ENCODE results near the gene PXDN. TPM values are rescaled to one million over a fixed set of nuclear protein-coding genes. Genes with fewer than 3 reads are reported as not detected.

The PXDN gene
- total and polyA plus RNA-seq, 8 donors, result 3.3 to 71.6 (median 28.0) TPM

DNA sequence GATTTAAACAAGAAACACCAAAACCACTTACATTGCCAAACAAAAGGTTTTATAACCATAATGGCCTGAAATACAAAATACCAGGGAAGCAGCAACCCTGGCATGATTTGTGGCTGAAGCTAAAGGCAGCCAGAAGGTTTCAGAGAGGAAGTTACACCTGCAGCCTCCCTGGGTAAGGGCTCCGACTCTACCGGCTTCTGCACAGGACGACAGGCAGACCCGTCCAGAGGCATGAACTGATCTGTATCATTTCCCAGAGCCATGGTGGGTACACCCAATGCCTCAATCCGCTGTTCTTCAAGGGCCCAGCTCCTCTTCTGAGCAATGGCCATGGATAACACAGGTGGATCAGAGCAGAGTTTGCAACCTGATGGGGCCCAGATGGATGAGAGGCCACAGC, 71.6 kb downstream of the PXDN start:
- peaks cover 6 to 61% (median 46%) of the 10 kb centered on the region in 4 donors for H3K36me3 ChIP-seq
- TF ChIP-seq POLR2A (IDR thresholded peaks at IDR 0.05) (no peak), POLR2AphosphoS5 (IDR thresholded peaks at IDR 0.05) (no peak)
- H3K4me1 ChIP-seq, result peaks cover 0 to 11% (median 5%) of the 10 kb centered on the region in 4 donors
- peak in 1 of 2 donors; percentile 4 for DNase-seq
- intact Hi-C loops (cut with DNase I; ENCODE audit: low total_unique reads), result no loop called here
- H3K27ac ChIP-seq, result no peak overlapping the region
- H3K9me3 ChIP-seq, result no peaks in the 10 kb centered on the region
- no peaks in the 10 kb centered on the region for H3K27me3 ChIP-seq
- 67 to 90% (median 82%) methylated on average over 5 of the region's 5 CpGs for WGBS, 5 donors
- H3K4me3 ChIP-seq, result no peak overlapping the region

DNA sequence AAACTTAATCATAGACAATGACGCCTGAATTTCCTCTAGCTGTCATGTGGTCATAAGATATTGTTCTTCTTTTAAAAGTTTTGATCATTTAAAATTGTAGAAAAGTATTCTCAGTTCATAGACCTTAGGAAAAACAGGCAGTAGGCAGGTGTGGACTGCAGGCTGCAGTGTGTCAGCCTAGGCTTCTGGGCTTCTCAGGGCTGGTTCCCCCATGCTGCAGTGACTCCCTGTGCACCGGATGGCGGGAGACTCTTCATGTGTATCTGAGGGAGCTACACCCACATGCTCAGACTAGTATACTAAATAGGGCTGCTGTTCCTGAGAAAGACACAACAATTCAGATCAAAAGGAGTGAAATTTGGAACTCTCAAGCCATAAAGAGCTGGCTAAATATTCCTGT, 72.4 kb downstream of the PXDN start:
- WGBS, 5 donors, result 73 to 88% (median 85%) methylated on average over 3 of the region's 3 CpGs
- intact Hi-C loops (cut with DNase I; ENCODE audit: low total_unique reads), result no loop called here

DNA sequence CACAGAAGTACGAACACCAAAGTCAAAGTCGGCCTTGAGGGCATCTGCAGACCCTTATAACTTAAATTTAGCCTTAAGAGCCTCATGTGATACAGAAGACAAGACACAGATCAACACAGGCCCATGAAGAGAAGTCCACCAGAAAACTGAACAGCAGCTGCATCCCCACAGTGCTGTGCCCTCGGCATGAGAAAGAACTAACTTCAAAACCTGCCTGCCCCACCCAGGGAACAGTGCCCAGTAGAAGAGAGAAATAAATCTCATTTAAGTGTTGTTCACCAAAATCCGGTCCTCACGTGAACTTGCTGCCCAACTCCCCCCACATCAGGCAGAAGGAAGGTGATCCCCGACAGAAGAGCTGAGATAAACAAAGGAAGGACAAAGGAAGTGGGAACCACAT, 73.7 kb downstream of the PXDN start:
- intact Hi-C loops (cut with DNase I; ENCODE audit: low total_unique reads), result no loop called here
- Histone ChIP-seq H3K4me3 (no peak overlapping the region), H3K9me3 (no peaks in the 10 kb centered on the region), H3K27ac (no peak overlapping the region), H3K36me3 (peaks cover 6 to 47% (median 36%) of the 10 kb centered on the region in 4 donors), H3K4me1 (peaks cover 0 to 6% (median 2%) of the 10 kb centered on the region in 4 donors), H3K27me3 (no peaks in the 10 kb centered on the region)
- DNase-seq, result peak in 1 of 2 donors; percentile 4
- TF ChIP-seq POLR2A (IDR thresholded peaks at IDR 0.05), result no peak
- no peak for TF ChIP-seq POLR2AphosphoS5 (IDR thresholded peaks at IDR 0.05)
- TF ChIP-seq, protein P1, sequence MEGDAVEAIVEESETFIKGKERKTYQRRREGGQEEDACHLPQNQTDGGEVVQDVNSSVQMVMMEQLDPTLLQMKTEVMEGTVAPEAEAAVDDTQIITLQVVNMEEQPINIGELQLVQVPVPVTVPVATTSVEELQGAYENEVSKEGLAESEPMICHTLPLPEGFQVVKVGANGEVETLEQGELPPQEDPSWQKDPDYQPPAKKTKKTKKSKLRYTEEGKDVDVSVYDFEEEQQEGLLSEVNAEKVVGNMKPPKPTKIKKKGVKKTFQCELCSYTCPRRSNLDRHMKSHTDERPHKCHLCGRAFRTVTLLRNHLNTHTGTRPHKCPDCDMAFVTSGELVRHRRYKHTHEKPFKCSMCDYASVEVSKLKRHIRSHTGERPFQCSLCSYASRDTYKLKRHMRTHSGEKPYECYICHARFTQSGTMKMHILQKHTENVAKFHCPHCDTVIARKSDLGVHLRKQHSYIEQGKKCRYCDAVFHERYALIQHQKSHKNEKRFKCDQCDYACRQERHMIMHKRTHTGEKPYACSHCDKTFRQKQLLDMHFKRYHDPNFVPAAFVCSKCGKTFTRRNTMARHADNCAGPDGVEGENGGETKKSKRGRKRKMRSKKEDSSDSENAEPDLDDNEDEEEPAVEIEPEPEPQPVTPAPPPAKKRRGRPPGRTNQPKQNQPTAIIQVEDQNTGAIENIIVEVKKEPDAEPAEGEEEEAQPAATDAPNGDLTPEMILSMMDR (IDR thresholded peaks at IDR 0.05), result no peak
- no peak for TF ChIP-seq EP300 (IDR thresholded peaks at IDR 0.05)
- WGBS, 5 donors, result 59 to 74% (median 69%) methylated on average over 6 of the region's 6 CpGs

More for the DNA sequence above, 72.4 kb downstream of the PXDN start:
- Histone ChIP-seq H3K27ac (no peak overlapping the region), H3K9me3 (no peaks in the 10 kb centered on the region), H3K27me3 (no peaks in the 10 kb centered on the region), H3K4me1 (peaks cover 0 to 11% (median 5%) of the 10 kb centered on the region in 4 donors), H3K4me3 (no peak overlapping the region), H3K36me3 (peaks cover 6 to 53% (median 39%) of the 10 kb centered on the region in 4 donors)
- TF ChIP-seq POLR2A (IDR thresholded peaks at IDR 0.05), result no peak
- TF ChIP-seq EP300 (IDR thresholded peaks at IDR 0.05), result no peak
- TF ChIP-seq, protein P1 (IDR thresholded peaks at IDR 0.05), result no peak
- no peak for TF ChIP-seq POLR2AphosphoS5 (IDR thresholded peaks at IDR 0.05)
- DNase-seq, result peak in 1 of 2 donors; percentile 20

DNA sequence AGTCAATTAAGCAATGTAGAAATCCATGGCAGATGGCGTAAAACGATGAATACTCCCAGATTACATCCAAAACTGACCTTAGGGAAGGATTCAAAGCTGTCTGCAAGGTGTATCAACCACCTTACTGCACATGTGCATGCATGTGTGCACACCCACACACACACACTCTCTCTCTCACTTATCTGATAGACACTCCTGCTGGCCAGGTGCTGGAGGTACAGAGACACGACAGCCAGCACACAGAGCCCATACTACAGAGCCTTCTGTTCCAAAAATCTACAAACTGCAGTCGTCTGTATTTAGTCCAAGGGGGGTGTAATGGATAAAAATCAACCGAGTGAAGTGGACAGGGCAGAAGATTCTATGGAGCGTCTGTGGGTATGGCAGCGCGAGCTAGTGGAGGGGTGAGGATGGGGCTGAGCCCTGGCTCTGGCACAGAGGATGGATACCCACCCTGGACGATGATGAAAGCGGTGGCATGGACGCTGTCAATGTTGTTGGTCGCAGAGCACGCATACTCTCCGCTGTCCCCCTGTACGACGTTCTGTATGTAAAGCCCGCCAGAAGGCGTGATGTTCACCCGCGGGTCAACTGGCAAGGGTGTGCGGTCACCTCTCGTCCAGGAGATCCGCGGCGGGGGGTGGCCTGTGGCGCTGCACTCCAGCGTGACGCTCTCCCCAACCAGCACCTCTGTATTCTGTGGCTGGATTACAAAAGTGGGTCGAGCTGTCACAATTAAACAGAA, 78.4 kb downstream of the PXDN start:
- peak in 1 of 2 donors; percentile 9 for DNase-seq
- 87 to 95% (median 91%) methylated on average over 29 of the region's 29 CpGs for WGBS, 5 donors
- Histone ChIP-seq H3K27me3 (no peaks in the 10 kb centered on the region), H3K4me1 (no peaks in the 10 kb centered on the region), H3K27ac (no peak overlapping the region), H3K4me3 (no peak overlapping the region), H3K36me3 (peaks cover 19 to 59% (median 50%) of the 10 kb centered on the region in 4 donors), H3K9me3 (no peaks in the 10 kb centered on the region)
- TF ChIP-seq EP300 (IDR thresholded peaks at IDR 0.05) (no peak), POLR2A (IDR thresholded peaks at IDR 0.05) (no peak), POLR2AphosphoS5 (IDR thresholded peaks at IDR 0.05) (no peak)
- TF ChIP-seq, protein P1 (IDR thresholded peaks at IDR 0.05), result no peak
- intact Hi-C loops (cut with DNase I; ENCODE audit: low total_unique reads), result no loop called here

DNA sequence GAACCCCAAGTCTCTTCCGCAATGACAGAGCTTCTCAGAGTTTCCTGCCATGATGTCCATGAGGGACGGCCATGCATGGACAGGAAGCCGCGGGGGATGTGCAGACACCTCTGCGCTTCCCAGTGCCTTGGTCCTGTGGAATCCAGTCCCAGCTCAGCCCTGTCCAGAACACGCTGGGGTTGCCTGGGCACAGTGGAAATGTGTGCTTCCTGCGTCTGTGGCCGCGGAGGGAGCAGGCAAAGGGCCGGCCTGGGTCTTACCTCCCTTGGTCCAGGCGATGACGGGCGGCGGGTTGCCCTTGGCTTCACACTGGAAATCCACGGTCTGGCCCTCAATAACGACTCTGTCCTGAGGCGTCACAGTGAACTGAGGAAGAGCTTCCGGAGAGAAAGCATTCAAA, 79.6 kb downstream of the PXDN start:
- peak in 1 of 2 donors; percentile 7 for DNase-seq
- 89 to 93% (median 90%) methylated on average over 18 of the region's 18 CpGs for WGBS, 5 donors
- H3K36me3 ChIP-seq, result peaks cover 19 to 72% (median 62%) of the 10 kb centered on the region in 4 donors
- TF ChIP-seq POLR2AphosphoS5 (IDR thresholded peaks at IDR 0.05) (no peak), POLR2A (IDR thresholded peaks at IDR 0.05) (no peak), EP300 (IDR thresholded peaks at IDR 0.05) (no peak)
- TF ChIP-seq, protein P1 (IDR thresholded peaks at IDR 0.05), result no peak
- no peaks in the 10 kb centered on the region for H3K9me3 ChIP-seq
- no peaks in the 10 kb centered on the region for H3K4me1 ChIP-seq
- H3K27ac ChIP-seq, result no peak overlapping the region
- intact Hi-C loops (cut with DNase I; ENCODE audit: low total_unique reads), result no loop called here
- H3K4me3 ChIP-seq, result no peak overlapping the region
- no peaks in the 10 kb centered on the region for H3K27me3 ChIP-seq

All from stomach (tissue), 9 donors.